HK-2 (cell line): Measurements from ENCODE around the gene FRRS1L.

ENCODE experiments used
- DNase-seq: peaks from one replicate; pipeline ENCODE4 v3.0.0-alpha.2; 2018; ENCODE audit not compliant: unreplicated experiment

The FRRS1L gene

GRCh38 chr9:109176386-109176785 is 9.3 kb upstream of the FRRS1L start:
- no peak for DNase-seq

DNA sequence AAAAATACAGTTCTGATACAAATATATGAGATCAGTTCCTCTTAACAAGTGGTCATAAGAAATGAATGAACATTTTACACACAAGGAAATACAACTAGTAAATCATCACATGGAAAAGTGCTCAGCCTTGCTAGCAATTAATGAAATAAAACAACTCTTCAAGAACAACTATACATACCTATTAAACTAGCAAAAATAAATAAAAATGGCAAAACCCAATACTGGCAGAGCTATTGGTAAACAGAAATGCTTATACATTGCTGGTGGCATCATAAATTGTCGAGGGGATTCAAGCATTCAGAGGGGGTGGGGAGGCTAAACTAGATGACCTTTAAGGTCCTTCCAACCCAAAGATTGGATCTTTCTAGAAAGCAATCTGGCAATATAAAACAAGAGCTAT is 5.9 kb upstream of the FRRS1L start:
- no peak for DNase-seq

DNA sequence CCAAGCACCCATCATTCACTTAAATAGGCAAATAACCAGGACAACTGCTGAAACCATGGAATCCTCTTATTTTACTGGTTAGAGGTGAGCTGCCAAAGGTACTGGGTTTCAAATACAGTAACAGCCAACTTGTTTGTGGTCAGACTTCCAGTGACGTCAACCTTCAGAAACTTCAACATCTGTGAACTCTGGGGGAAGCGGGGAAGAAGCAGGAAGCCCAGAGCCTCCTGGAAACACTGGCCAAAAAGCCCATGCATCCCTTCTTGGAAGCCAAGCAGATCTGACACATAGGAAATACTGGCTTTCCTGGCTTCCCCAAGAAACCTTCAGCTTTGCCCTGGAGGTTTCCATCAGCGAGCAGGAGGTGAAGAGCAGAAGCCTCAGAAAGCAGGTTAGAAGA is 4.9 kb upstream of the FRRS1L start:
- DNase-seq: no peak

- no peak for DNase-seq
Measured at GRCh38 chr9:109168170-109168569, 1.1 kb upstream of the FRRS1L start.

GRCh38 chr9:109167716-109168115 is 667 bp upstream of the FRRS1L start:
- no peak for DNase-seq

DNA sequence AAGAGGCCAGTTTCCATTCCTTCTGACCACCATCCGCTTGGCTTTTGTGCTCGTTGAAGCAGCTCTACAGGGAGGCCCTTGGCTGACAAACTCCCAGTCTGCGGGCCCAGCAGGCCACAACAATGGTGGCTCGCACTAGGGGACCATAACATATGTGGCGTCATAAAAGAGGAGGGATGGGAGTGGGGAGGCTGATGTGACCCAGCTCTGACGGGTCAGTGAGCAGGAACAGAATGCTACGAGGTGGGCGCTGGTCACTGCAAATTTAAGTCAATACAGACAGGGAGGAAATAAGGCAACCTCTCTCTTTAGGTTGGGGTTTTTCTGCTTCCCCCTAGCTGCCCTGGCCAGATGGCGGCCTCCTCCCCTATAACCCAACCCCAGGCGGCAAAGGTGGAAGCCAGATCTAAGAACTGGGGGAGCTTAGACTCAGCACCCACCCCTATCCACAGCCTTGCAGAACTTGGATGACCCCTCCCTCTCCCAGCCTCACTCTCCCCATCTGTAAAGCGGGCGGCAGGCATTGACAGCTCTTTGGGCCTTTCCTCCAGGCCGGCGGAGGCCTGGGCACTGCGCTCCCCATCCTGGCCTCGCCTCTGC is 778 bp downstream of the FRRS1L start:
- DNase-seq: no peak

- no peak for DNase-seq
Measured at GRCh38 chr9:109164042-109164441, 3.0 kb downstream of the FRRS1L start.

DNA sequence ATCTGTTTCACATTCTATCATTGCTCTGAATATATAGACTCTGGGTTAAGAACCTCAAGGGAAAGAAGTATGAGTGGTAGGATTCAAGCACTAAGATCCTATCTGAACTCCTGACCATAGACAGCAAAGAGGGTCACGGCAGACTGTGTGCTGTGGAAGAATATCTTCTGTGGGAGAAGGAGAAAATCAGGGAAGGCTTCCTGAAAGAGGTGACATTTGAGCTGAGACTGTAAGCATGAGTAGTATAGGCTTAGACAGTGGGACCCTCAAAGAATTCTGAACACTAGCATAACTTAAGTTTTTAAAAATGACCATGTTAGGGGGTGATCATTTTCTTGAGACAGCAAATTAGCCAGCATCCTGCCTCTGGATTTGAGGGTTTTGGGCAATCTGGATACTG is 3.9 kb downstream of the FRRS1L start:
- no peak for DNase-seq

DNA sequence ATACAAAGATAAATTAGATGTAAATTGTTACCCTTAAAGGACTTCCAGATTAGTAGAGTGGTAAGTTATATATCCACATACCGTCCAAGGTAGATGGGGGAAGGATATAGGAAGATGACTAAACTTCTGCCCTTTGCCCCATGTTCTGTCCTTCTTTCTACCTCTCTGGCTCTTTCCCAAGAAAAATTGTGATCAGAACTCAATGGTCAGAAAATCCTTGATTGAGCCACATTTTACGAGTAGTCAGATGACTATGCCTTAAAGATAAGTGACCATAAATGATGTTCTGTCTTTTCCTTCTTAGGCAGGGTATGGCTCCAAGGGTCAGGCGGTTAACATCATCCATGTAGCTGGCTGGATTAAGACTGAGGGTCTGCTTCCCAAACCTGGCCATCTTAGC is 4.4 kb downstream of the FRRS1L start:
- no peak for DNase-seq

DNA sequence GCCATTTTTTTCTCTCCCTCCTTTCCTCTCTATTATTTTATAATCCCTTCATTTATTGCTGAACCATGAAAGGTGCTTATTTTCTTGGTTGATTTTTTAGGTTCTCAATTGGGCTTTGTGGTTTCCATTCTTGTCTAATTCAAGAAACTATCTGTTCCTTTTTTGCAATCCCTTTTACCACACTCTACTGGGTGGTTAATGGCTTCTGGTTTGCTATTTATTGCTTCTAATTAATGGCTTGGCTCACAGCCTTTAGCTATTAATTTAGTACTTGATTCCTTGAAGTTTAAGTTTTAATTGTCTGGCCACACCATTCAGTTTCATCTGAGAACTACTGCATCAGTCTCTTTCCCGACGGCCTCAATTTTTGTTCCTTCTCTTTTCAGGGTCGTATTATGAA is 5.6 kb downstream of the FRRS1L start:
- no peak for DNase-seq

GRCh38 chr9:109159583-109159982 is 7.5 kb downstream of the FRRS1L start:
- DNase-seq: no peak

GRCh38 chr9:109158651-109159050 is 8.4 kb downstream of the FRRS1L start:
- DNase-seq: no peak

- DNase-seq: no peak
Measured at GRCh38 chr9:109156708-109157107, 10.3 kb downstream of the FRRS1L start.

DNA sequence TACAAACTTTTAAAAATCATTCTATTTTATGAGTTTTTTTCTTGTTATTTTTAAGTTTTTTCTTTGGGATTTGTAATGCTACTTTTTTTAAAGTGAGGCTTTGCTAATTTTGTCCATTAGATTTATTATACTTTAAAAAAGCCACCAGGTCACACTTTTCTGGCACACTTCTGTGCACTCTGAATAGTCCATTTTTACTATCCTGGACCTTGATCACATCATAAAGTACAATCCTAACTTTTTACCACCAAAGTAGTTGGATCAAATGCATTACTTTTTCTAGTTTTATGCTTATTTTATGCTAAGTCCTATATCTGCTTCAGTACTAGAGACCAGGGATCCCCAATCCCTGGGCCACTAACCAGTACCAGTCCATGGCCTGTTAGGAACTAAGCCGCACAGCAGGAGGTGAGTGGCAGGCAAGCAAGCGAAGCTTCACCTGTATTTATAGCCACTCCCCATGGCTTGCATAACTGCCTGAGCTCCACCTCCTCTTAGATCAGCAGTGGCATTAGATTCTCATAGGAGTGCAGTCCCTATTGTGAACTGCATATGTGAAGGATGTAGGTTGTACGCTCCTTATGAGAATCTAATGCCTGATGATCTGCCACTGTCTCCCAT is 16.0 kb downstream of the FRRS1L start:
- DNase-seq: no peak

DNA sequence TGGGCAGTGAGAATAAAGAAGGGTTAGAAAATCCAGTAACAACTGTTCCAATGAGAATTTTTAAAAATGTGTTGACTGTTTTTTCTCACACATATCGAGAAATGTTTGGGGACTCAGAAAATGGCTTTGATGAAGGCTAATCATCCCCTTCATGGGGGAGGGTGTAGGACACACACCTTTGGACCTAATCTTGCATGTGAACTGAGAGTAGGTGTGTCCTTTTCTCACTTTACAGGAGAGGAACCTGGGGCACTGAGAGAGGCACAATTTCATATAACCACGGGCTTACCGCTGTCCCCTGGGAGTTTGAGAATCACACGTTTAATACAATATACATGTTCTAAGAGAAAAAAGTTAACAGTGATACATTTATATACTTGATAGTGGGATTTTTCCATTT is 17.3 kb downstream of the FRRS1L start:
- no peak for DNase-seq

DNA sequence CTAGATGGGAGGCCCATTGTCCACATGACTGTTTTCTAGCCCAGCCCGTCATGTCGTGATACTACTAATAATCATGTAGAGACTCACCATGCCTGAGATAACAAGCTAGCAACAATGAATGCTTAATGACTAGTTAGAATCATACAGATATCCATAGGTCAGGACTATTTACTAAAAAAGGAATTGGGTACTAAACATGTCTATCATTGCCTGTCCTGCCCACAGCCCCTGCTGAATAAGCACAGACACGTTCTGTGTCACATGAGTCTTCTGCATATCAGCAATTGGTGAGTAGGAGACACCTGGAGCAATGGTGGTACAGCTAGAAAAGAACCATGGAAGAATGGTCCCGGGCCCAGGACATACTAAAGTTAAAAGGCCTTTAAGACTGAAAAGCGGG is 18.0 kb downstream of the FRRS1L start:
- no peak for DNase-seq

DNA sequence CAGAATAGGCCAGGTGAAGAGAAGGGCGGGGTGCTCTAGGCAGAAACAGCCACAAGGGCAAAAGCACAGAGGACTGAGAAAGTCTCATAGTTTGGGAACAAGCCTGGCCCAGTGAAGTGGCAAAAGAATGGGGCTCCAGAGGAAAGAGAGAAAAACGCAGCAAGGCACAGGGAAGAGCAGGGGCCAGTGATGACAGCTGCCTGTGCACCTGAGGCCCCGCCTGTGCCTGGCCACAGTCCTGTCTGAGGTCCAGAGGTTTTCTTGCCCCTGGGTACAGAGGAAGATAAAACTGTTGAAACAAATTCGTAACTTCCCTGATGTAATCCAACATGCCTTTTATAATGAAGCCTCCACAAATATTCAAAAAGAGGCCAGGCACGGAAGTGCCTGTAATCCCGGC is 22.0 kb downstream of the FRRS1L start:
- no peak for DNase-seq

- peak; percentile 16 for DNase-seq
Measured at GRCh38 chr9:109143881-109144562, 23.0 kb downstream of the FRRS1L start.

- no peak for DNase-seq
Measured at GRCh38 chr9:109141375-109141774, 25.7 kb downstream of the FRRS1L start.

DNA sequence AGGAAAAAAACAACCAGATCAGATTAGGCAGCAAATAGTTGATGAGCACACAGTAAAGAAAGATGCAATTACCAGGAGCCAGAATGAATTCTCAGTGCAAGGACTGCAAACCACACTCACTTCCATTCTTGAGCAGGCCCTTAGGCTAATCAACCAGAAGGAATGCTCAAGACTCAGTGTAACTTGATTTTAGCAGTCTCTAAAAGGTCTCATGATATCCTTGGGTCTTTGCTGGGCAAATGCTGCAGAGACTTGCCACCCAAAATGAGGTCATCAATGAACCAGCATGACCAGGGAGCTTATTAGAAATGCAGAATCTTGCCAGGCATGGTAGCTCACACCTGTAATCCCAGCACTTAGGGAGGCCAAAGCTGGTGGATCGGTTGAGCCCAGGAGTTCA is 27.2 kb downstream of the FRRS1L start:
- DNase-seq: no peak

DNA sequence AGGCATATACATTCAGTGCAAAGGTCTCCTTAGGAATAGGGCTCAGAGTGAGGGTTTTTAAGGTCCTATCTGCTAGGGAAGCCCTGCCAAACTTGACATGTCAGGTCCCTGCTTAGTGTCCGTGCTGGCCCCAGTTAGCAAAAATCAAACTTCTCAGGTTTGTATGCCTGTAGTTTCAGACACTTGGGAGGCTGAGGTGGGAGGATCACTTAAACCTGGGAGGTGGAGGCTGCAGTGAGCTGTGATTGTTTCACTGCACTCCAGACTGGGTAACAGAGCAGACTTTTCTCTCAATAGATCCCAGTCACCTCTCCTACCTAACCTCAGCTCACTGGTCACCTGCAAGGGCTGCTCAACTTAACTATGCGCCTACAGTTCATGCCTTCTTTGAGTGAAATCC is 28.6 kb downstream of the FRRS1L start:
- no peak for DNase-seq

DNA sequence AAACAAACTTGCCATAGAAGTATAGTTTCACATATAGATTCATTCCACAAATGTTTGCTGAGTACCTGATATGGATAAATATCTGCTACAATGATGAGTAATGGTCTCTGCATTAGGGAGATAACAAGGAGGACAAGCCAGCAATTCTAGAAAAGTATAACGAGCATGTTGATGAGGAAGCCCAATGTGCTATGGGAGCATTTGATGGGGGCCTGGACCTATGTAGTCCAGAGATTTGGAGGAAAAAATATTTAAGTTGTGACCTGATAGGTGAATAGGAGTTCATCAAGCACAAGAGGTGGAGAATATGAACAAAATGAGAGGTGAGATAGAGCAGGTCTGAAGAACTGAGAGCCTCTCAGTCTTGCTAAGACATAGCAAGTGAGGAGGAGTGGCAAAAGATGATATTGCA is 32.9 kb downstream of the FRRS1L start:
- DNase-seq: no peak

- DNase-seq: no peak
Measured at GRCh38 chr9:109133533-109133932, 33.5 kb downstream of the FRRS1L start.
